Measurements from ENCODE around the gene ZSCAN4. TPM values are rescaled to one million over a fixed set of nuclear protein-coding genes. Genes with fewer than 3 reads are reported as not detected.
A peak's percentile ranks its signal among the peaks of the same experiment; 100 is the strongest.

ZSCAN4 gene
- total RNA-seq, 6 experiments from 2014 or later = not detected

- Mint-ChIP-seq H3K4me1 (ENCODE audit: low read depth) (no peaks in the 10 kb centered on the region), H3K36me3 (ENCODE audit: low read depth) (peaks cover 67% of the 10 kb centered on the region)
These were observed 32.9 kb downstream of the ZSCAN4 start for GRCh38 chr19:57701625-57702024.

GRCh38 chr19:57706346-57706745 is 37.6 kb downstream of the ZSCAN4 start:
- TF ChIP-seq CTCF (IDR thresholded peaks at IDR 0.05) = no peak
- H3K4me3 Mint-ChIP-seq = no peak overlapping the region
- no peaks in the 10 kb centered on the region for H3K4me1 Mint-ChIP-seq (ENCODE audit: low read depth)
- DNase-seq = no peak
- peaks cover 91% of the 10 kb centered on the region for H3K9me3 Mint-ChIP-seq
- no peak overlapping the region for H3K27ac Mint-ChIP-seq
- peaks cover 70% of the 10 kb centered on the region for H3K36me3 Mint-ChIP-seq (ENCODE audit: low read depth)
- H3K27me3 Mint-ChIP-seq (ENCODE audit: insufficient read depth) = no peaks in the 10 kb centered on the region; the same call in 1 of the 2 replicates

More at GRCh38 chr19:57701625-57702024, 32.9 kb downstream of the ZSCAN4 start:
- DNase-seq = no peak
- Mint-ChIP-seq H3K4me3 (no peak overlapping the region), H3K27ac (no peak overlapping the region), H3K9me3 (peaks cover 88% of the 10 kb centered on the region), H3K27me3 (ENCODE audit: insufficient read depth) (no peaks in the 10 kb centered on the region; the same call in none of the 2 replicates)
- no peak for TF ChIP-seq CTCF (IDR thresholded peaks at IDR 0.05)

GRCh38 chr19:57708641-57709361 is 40.1 kb downstream of the ZSCAN4 start, which contains the start of gene ZNF154:
TSS of gene ZNF154 (minus strand) at chr19:57709204. CDS start at chr19:57708971, 233 bp downstream.
- Mint-ChIP-seq H3K9me3 (peaks cover 82% of the 10 kb centered on the region), H3K36me3 (ENCODE audit: low read depth) (peaks cover 62% of the 10 kb centered on the region), H3K27ac (no peak within 1 kb of the TSS), H3K4me3 (peak within 1 kb of the TSS; percentile 22; the same call in 1 of the 2 replicates), H3K4me1 (ENCODE audit: low read depth) (no peaks in the 10 kb centered on the region), H3K27me3 (ENCODE audit: insufficient read depth) (no peaks in the 10 kb centered on the region; the same call in none of the 2 replicates)
- TF ChIP-seq CTCF (IDR thresholded peaks at IDR 0.05) = no peak
- no peak for DNase-seq

GRCh38 chr19:57709616-57710015 is 40.9 kb downstream of the ZSCAN4 start:
- H3K9me3 Mint-ChIP-seq = peaks cover 82% of the 10 kb centered on the region
- no peak for TF ChIP-seq CTCF (IDR thresholded peaks at IDR 0.05)
- peaks cover 63% of the 10 kb centered on the region for H3K36me3 Mint-ChIP-seq (ENCODE audit: low read depth)
- no peak overlapping the region for H3K4me3 Mint-ChIP-seq
- DNase-seq = no peak
- no peaks in the 10 kb centered on the region; the same call in none of the 2 replicates for H3K27me3 Mint-ChIP-seq (ENCODE audit: insufficient read depth)
- H3K27ac Mint-ChIP-seq = no peak overlapping the region
- H3K4me1 Mint-ChIP-seq (ENCODE audit: low read depth) = no peaks in the 10 kb centered on the region

- H3K36me3 Mint-ChIP-seq (ENCODE audit: low read depth) = peaks cover 71% of the 10 kb centered on the region
- no peak for DNase-seq
- H3K27ac Mint-ChIP-seq = no peak overlapping the region
- no peak overlapping the region for H3K4me3 Mint-ChIP-seq
- no peaks in the 10 kb centered on the region; the same call in none of the 2 replicates for H3K27me3 Mint-ChIP-seq (ENCODE audit: insufficient read depth)
- peaks cover 79% of the 10 kb centered on the region for H3K9me3 Mint-ChIP-seq
- no peaks in the 10 kb centered on the region for H3K4me1 Mint-ChIP-seq (ENCODE audit: low read depth)
- TF ChIP-seq CTCF (IDR thresholded peaks at IDR 0.05) = no peak
These were observed 43.5 kb downstream of the ZSCAN4 start for GRCh38 chr19:57712222-57712621.
